HepG2 (cell line): ENCODE data around the gene RHOG. TPM values are rescaled to one million over a fixed set of nuclear protein-coding genes. Genes with fewer than 3 reads are reported as not detected.

Experiments used
- ARID2 ChIP-seq: sonication (generic); formaldehyde crosslinking; IDR thresholded peaks from 2 replicates; pipeline ENCODE4 v1.8.1; 2022; ENCODE audit warnings: mild to moderate bottlenecking, missing genetic modification reagents, borderline replicate concordance
- ARID3A ChIP-seq: IDR thresholded peaks from 2 replicates; pipeline ENCODE4 v1.6.1; 2012; ENCODE audit warnings: low read depth, low read length, improper control_type of control experiment
- ATF7 ChIP-seq, 2 experiments: fragments of 450-650 bp in 1 of 2; sonication (generic) in 1 of 2; formaldehyde crosslinking in 1 of 2; IDR thresholded peaks; 2 replicates each; pipeline versions ENCODE4 v1.4.0 to v1.6.1; 2016 to 2020; ENCODE audit warnings: antibody characterized with exemption in 1 of 2, mild to moderate bottlenecking in 1 of 2, missing genetic modification reagents in 1 of 2
- CCDC6 ChIP-seq: sonication (generic); formaldehyde crosslinking; IDR thresholded peaks from 2 replicates; pipeline ENCODE4 v1.8.1; 2022; ENCODE audit warnings: mild to moderate bottlenecking, missing genetic modification reagents, moderate library complexity
- CENPT ChIP-seq: sonication (generic); formaldehyde crosslinking; IDR thresholded peaks from 2 replicates; pipeline ENCODE4 v1.8.0; 2022; ENCODE audit warnings: low read depth, mild to moderate bottlenecking, moderate library complexity, missing genetic modification reagents
- FOXM1 ChIP-seq: sonication (generic); formaldehyde crosslinking; IDR thresholded peaks from 2 replicates; pipeline ENCODE4 v1.5.0; 2020; ENCODE audit warnings: missing genetic modification reagents
- GATA4 ChIP-seq: sonication (generic); IDR thresholded peaks from 2 replicates; pipeline ENCODE4 v1.6.1; 2016; ENCODE audit warnings: antibody characterized with exemption, low read depth, borderline replicate concordance
- KDM6A ChIP-seq: IDR thresholded peaks from 2 replicates; pipeline ENCODE4 v1.6.1; 2016; ENCODE audit warnings: low read depth
- MED1 ChIP-seq: sonication (generic); formaldehyde crosslinking; IDR thresholded peaks from 2 replicates; pipeline ENCODE4 v1.4.0; 2020; ENCODE audit warnings: missing genetic modification reagents
- SAFB2 ChIP-seq: sonication (generic); formaldehyde crosslinking; IDR thresholded peaks from 2 replicates; pipeline ENCODE4 v1.5.1; 2020; ENCODE audit warnings: missing genetic modification reagents, low read depth, mild to moderate bottlenecking, borderline replicate concordance
- SIN3B ChIP-seq: fragments of 150-350 bp; IDR thresholded peaks from 2 replicates; pipeline ENCODE4 v1.6.1; 2014; ENCODE audit warnings: low read length
- SMARCC2 ChIP-seq: fragments of 450-650 bp; IDR thresholded peaks from 2 replicates; pipeline ENCODE4 v1.6.1; 2017; ENCODE audit warnings: antibody characterized with exemption, mild to moderate bottlenecking
- SP5 ChIP-seq: IDR thresholded peaks from 2 replicates; pipeline ENCODE4 v1.6.1; 2016; ENCODE audit warnings: low read depth, borderline replicate concordance
- ZFP36 ChIP-seq: fragments of 150-350 bp; IDR thresholded peaks from 2 replicates; pipeline ENCODE4 v1.6.1; 2018; ENCODE audit warnings: borderline replicate concordance, low read length, low read depth; ENCODE audit not compliant: partially characterized antibody
- ZNF354B ChIP-seq: sonication (generic); formaldehyde crosslinking; IDR thresholded peaks from 2 replicates; pipeline ENCODE4 v1.8.0; 2022; ENCODE audit warnings: mild to moderate bottlenecking, missing genetic modification reagents
- ZNF501 ChIP-seq: sonication (generic); formaldehyde crosslinking; IDR thresholded peaks from 2 replicates; pipeline ENCODE4 v1.5.1; 2020; ENCODE audit warnings: mild to moderate bottlenecking, moderate library complexity, missing genetic modification reagents
- ZNF549 ChIP-seq: sonication (generic); formaldehyde crosslinking; IDR thresholded peaks from 2 replicates; pipeline ENCODE4 v1.5.0; 2020; ENCODE audit warnings: missing genetic modification reagents
- ZNF558 ChIP-seq: sonication (generic); formaldehyde crosslinking; IDR thresholded peaks from 2 replicates; pipeline ENCODE4 v1.9.0; 2022; ENCODE audit warnings: mild to moderate bottlenecking, missing genetic modification reagents, borderline replicate concordance
- ZNF563 ChIP-seq: sonication (generic); formaldehyde crosslinking; IDR thresholded peaks from 2 replicates; pipeline ENCODE4 v1.8.0; 2022; ENCODE audit warnings: mild to moderate bottlenecking, moderate library complexity, missing genetic modification reagents
- ZNF670 ChIP-seq: sonication (generic); formaldehyde crosslinking; IDR thresholded peaks from 2 replicates; pipeline ENCODE4 v1.8.0; 2022; ENCODE audit warnings: mild to moderate bottlenecking, missing genetic modification reagents, borderline replicate concordance
- ZNF879 ChIP-seq: sonication (generic); formaldehyde crosslinking; IDR thresholded peaks from 2 replicates; pipeline ENCODE4 v1.8.1; 2023; ENCODE audit warnings: missing genetic modification reagents
- polyA plus RNA-seq, 8 experiments: library from polyadenylated mRNA; depleted of rRNA in 3 of 8; stranded (reverse) in 7 of 8; unstranded in 1 of 8; fragments of >200 nt; fragmentation: Illumina TruSeq in 4 of 8; extraction: Trizol in 4 of 8; gene quantifications; 2 replicates each; pipeline versions ENCODE4 v1.2.1 to v1.2.3, GENCODE V29; 2011 to 2016; ENCODE audit warnings: low read depth in 4 of 8, missing spikeins in 1 of 8, mixed read lengths in 1 of 8; ENCODE audit not compliant: insufficient read depth in 1 of 8
- total RNA-seq, 5 experiments: library from RNA; depleted of rRNA; stranded (reverse); fragments of >200 nt; fragmentation: Illumina TruSeq; extraction: Trizol; gene quantifications; 2 replicates each; pipeline ENCODE4 v1.2.3, GENCODE V29; 2016; ENCODE audit warnings: low read depth in 1 of 5
- TF ChIP-seq, protein P1 (sequence below): sonication (generic); formaldehyde crosslinking; IDR thresholded peaks from 2 replicates; pipeline ENCODE4 v1.9.0; 2021; ENCODE audit warnings: missing genetic modification reagents, borderline replicate concordance
- TF ChIP-seq, protein P2 (sequence below): sonication (generic); formaldehyde crosslinking; IDR thresholded peaks from 2 replicates; pipeline ENCODE4 v1.8.1; 2023; ENCODE audit warnings: missing genetic modification reagents, inconsistent platforms, borderline replicate concordance

Gene RHOG
- total and polyA plus RNA-seq, 2 of the 13 experiments (the other 11 are each of a cell fraction or from before 2014, with no cell fraction given): 7.7 to 23.4 TPM

GRCh38 chr11:3807909-3808860, 32.6 kb downstream of the RHOG start, which contains the start of gene PGAP2 (continued):
- TF ChIP-seq, protein P1, sequence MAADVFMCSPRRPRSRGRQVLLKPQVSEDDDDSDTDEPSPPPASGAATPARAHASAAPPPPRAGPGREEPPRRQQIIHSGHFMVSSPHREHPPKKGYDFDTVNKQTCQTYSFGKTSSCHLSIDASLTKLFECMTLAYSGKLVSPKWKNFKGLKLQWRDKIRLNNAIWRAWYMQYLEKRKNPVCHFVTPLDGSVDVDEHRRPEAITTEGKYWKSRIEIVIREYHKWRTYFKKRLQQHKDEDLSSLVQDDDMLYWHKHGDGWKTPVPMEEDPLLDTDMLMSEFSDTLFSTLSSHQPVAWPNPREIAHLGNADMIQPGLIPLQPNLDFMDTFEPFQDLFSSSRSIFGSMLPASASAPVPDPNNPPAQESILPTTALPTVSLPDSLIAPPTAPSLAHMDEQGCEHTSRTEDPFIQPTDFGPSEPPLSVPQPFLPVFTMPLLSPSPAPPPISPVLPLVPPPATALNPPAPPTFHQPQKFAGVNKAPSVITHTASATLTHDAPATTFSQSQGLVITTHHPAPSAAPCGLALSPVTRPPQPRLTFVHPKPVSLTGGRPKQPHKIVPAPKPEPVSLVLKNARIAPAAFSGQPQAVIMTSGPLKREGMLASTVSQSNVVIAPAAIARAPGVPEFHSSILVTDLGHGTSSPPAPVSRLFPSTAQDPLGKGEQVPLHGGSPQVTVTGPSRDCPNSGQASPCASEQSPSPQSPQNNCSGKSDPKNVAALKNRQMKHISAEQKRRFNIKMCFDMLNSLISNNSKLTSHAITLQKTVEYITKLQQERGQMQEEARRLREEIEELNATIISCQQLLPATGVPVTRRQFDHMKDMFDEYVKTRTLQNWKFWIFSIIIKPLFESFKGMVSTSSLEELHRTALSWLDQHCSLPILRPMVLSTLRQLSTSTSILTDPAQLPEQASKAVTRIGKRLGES: no peak
- TF ChIP-seq ARID3A (no peak), MED1 (CRISPR knock-in tag) (peak; percentile 18; the same call in 1 of the 2 replicates), ZNF549 (no peak), ZNF501 (CRISPR knock-in tag) (peak; percentile 30; the same call in 1 of the 2 replicates), ZNF354B (no peak), ATF7 (IDR thresholded peaks at IDR 0.05) (no peak), ATF7 (CRISPR knock-in tag; IDR thresholded peaks at IDR 0.05) (no peak), ARID2 (no peak), SMARCC2 (no peak), SAFB2 (no peak), GATA4 (no peak), CCDC6 (CRISPR knock-in tag) (no peak), SP5 (0 out of 2 replicates have a peak, but pooled peaks have one; percentile 11), ZNF879 (CRISPR knock-in tag) (no peak), SIN3B (no peak), CENPT (CRISPR knock-in tag) (no peak), KDM6A (CRISPR knock-in tag) (no peak), FOXM1 (CRISPR knock-in tag) (no peak), ZNF558 (CRISPR knock-in tag) (0 out of 2 replicates have a peak, but pooled peaks have one; percentile 65), ZNF670 (no peak), ZNF563 (CRISPR knock-in tag) (no peak; the same call in 1 of the 2 replicates), ZFP36 (no peak)
- TF ChIP-seq, protein P2, sequence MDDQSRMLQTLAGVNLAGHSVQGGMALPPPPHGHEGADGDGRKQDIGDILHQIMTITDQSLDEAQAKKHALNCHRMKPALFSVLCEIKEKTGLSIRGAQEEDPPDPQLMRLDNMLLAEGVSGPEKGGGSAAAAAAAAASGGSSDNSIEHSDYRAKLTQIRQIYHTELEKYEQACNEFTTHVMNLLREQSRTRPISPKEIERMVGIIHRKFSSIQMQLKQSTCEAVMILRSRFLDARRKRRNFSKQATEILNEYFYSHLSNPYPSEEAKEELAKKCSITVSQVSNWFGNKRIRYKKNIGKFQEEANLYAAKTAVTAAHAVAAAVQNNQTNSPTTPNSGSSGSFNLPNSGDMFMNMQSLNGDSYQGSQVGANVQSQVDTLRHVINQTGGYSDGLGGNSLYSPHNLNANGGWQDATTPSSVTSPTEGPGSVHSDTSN: no peak
